ENCODE data around the gene PKLR. TPM values are rescaled to one million over a fixed set of nuclear protein-coding genes. Genes with fewer than 3 reads are reported as not detected.
"Not testable (repeated sequence)": the region's sequence is repeated elsewhere in the genome, so short reads cannot be mapped to it uniquely, and the experiment has no call there.

Gene PKLR
- total RNA-seq, 1 donor from 2014 or later = 0.31 TPM

GRCh38 chr1:155254714-155255242, 46.5 kb downstream of the PKLR start:
- no peak for DNase-seq

GRCh38 chr1:155254228-155254713, 47.0 kb downstream of the PKLR start:
- DNase-seq = peak; percentile 30

- no peak for DNase-seq
These were observed 47.4 kb downstream of the PKLR start for GRCh38 chr1:155253797-155254196.

- DNase-seq = no peak
These were observed 48.0 kb downstream of the PKLR start for GRCh38 chr1:155253208-155253607.

- no peak for DNase-seq
These were observed 49.7 kb downstream of the PKLR start for GRCh38 chr1:155251566-155251965.

- peak; percentile 97 for DNase-seq
These were observed 50.4 kb downstream of the PKLR start for GRCh38 chr1:155250633-155251449.

- no peak for DNase-seq
These were observed 51.0 kb downstream of the PKLR start for GRCh38 chr1:155250246-155250632.

GRCh38 chr1:155247667-155248553, 53.3 kb downstream of the PKLR start:
- DNase-seq = no peak

- not testable (repeated sequence) for DNase-seq
These were observed 54.4 kb downstream of the PKLR start for GRCh38 chr1:155246796-155247195.

- DNase-seq = no peak
These were observed 56.1 kb downstream of the PKLR start for GRCh38 chr1:155245163-155245524.

- DNase-seq = peak; percentile 100
These were observed 56.7 kb downstream of the PKLR start for GRCh38 chr1:155244368-155245162.

- DNase-seq = no peak
These were observed 58.4 kb downstream of the PKLR start for GRCh38 chr1:155242805-155243358.

- DNase-seq = no peak
These were observed 59.4 kb downstream of the PKLR start for GRCh38 chr1:155241841-155242264.

GRCh38 chr1:155241069-155241679, 60.1 kb downstream of the PKLR start:
- DNase-seq = peak; percentile 90

Other genes starting within 250 kb of the PKLR start
- gene EFNA4, start 237.7 kb downstream of the PKLR start, total RNA-seq = 5.0 TPM
- 0.92 TPM for gene EFNA3, start 222.6 kb downstream of the PKLR start, total RNA-seq
- 25.4 TPM for gene EFNA1, start 173.6 kb downstream of the PKLR start, total RNA-seq
- gene SLC50A1, start 165.6 kb downstream of the PKLR start, total RNA-seq = 11.5 TPM
- gene DPM3, start 160.9 kb downstream of the PKLR start, total RNA-seq = 20.4 TPM
- 29.6 TPM for gene KRTCAP2, start 128.1 kb downstream of the PKLR start, total RNA-seq
- 0.72 TPM for gene TRIM46, start 127.6 kb downstream of the PKLR start, total RNA-seq
- 61.0 TPM for gene THBS3, start 93.5 kb downstream of the PKLR start, total RNA-seq
- gene MTX1, start 92.7 kb downstream of the PKLR start, total RNA-seq = 26.2 TPM
- gene ENTREP3, start 46.0 kb downstream of the PKLR start, total RNA-seq = 6.9 TPM
- gene SCAMP3, start 39.1 kb downstream of the PKLR start, total RNA-seq = 22.1 TPM
- 26.1 TPM for gene CLK2, start 27.9 kb downstream of the PKLR start, total RNA-seq
- 1.6 TPM for gene HCN3, start 24.0 kb downstream of the PKLR start, total RNA-seq
- gene FDPS, start 7.4 kb upstream of the PKLR start, total RNA-seq = 95.3 TPM
- gene RUSC1, start 19.5 kb upstream of the PKLR start, total RNA-seq = 23.0 TPM

Measured in tongue (tissue), 2 donors.